ENCODE data around the gene TBC1D3E. TPM values are rescaled to one million over a fixed set of nuclear protein-coding genes. Genes with fewer than 3 reads are reported as not detected.
A peak's percentile ranks its signal among the peaks of the same experiment; 100 is the strongest.
"Not testable (repeated sequence)": the region's sequence is repeated elsewhere in the genome, so short reads cannot be mapped to it uniquely, and the experiment has no call there.

Gene TBC1D3E
- total RNA-seq (2021; ENCODE audit: unreplicated experiment) (not detected), Bru-seq, nascent RNA (not detected), BruChase-seq, experiment 1, labeled RNA remaining after a 6-hour chase (percentile 14 among the genes with signal in this experiment), BruChase-seq, experiment 2, labeled RNA remaining after a 2-hour chase (percentile 14 among the genes with signal in this experiment)
- polyA plus RNA-seq (2012): not detected in 2 replicates
- long read RNA-seq: 0 reads

- ATAC-seq; H3K9ac ChIP-seq (ENCODE audit: low read length); DNase-seq (ENCODE audit: low read depth, low spot score); H3K9me2 ChIP-seq (ENCODE audit: insufficient read depth); H3K9me3 ChIP-seq (ENCODE audit: control insufficient read depth in 1 of 2, insufficient read depth in 1 of 2, low read depth in 1 of 2, low read length in 2 of 2); CTCF ChIA-PET; H3K27ac ChIP-seq (ENCODE audit: low read depth, low read length); H3K79me2 ChIP-seq (ENCODE audit: insufficient read depth, low read length); H3K4me2 ChIP-seq (ENCODE audit: low read length); H3K27me3 ChIP-seq (ENCODE audit: insufficient read depth, low read length); H3K4me1 ChIP-seq (ENCODE audit: control insufficient read depth in 1 of 2, insufficient read depth in 2 of 2, low read length in 2 of 2); RAD21 ChIA-PET (ENCODE audit: low non-redundant PET in 1 of 2, low total read pairs in 2 of 2, uncharacterized antibody in 2 of 2, unreplicated experiment in 2 of 2); H3K36me3 ChIP-seq (ENCODE audit: control insufficient read depth in 1 of 2, insufficient read depth in 2 of 2, low read length in 2 of 2); H3K4me3 ChIP-seq (replicated peaks in 1 of 2; ENCODE audit: low read depth in 1 of 2, low read length in 2 of 2); H2AFZ ChIP-seq (ENCODE audit: low read depth, low read length, poor library complexity, severe bottlenecking); intact Hi-C loops (cut with micrococcal nuclease); POLR2A ChIA-PET; BruUV-seq (replicated peaks); H4K20me1 ChIP-seq (ENCODE audit: insufficient read depth): not testable (repeated sequence)
These were observed at the start of gene TBC1D3E for GRCh38 chr17:38127651-38128050. Gene TBC1D3E, plus strand, starts transcription at chr17:38127951. Its CDS starts 1,545 bp downstream, at chr17:38129496.

- H3K4me2 ChIP-seq (ENCODE audit: low read length); H3K4me3 ChIP-seq (replicated peaks in 1 of 2; ENCODE audit: low read depth in 1 of 2, low read length in 2 of 2); intact Hi-C loops (cut with micrococcal nuclease); H3K9me2 ChIP-seq (ENCODE audit: insufficient read depth); H3K27me3 ChIP-seq (ENCODE audit: insufficient read depth, low read length); H3K9me3 ChIP-seq (ENCODE audit: control insufficient read depth in 1 of 2, insufficient read depth in 1 of 2, low read depth in 1 of 2, low read length in 2 of 2); H3K79me2 ChIP-seq (ENCODE audit: insufficient read depth, low read length); RAD21 ChIA-PET (ENCODE audit: low non-redundant PET in 1 of 2, low total read pairs in 2 of 2, uncharacterized antibody in 2 of 2, unreplicated experiment in 2 of 2); H3K4me1 ChIP-seq (ENCODE audit: control insufficient read depth in 1 of 2, insufficient read depth in 2 of 2, low read length in 2 of 2); DNase-seq (ENCODE audit: low read depth, low spot score); POLR2A ChIA-PET; BruUV-seq (replicated peaks); H3K27ac ChIP-seq (ENCODE audit: low read depth, low read length); H2AFZ ChIP-seq (ENCODE audit: low read depth, low read length, poor library complexity, severe bottlenecking); H3K9ac ChIP-seq (ENCODE audit: low read length); CTCF ChIA-PET; H3K36me3 ChIP-seq (ENCODE audit: control insufficient read depth in 1 of 2, insufficient read depth in 2 of 2, low read length in 2 of 2); H4K20me1 ChIP-seq (ENCODE audit: insufficient read depth): not testable (repeated sequence)
- ATAC-seq: peak; percentile 92
These were observed 40.4 kb upstream of the TBC1D3E start for GRCh38 chr17:38087344-38087743.

GRCh38 chr17:38088120-38088519, 39.6 kb upstream of the TBC1D3E start:
- H3K27me3 ChIP-seq (ENCODE audit: insufficient read depth, low read length); ATAC-seq; BruUV-seq (replicated peaks); POLR2A ChIA-PET; H4K20me1 ChIP-seq (ENCODE audit: insufficient read depth); intact Hi-C loops (cut with micrococcal nuclease); CTCF ChIA-PET; H3K4me1 ChIP-seq (ENCODE audit: control insufficient read depth in 1 of 2, insufficient read depth in 2 of 2, low read length in 2 of 2); RAD21 ChIA-PET (ENCODE audit: low non-redundant PET in 1 of 2, low total read pairs in 2 of 2, uncharacterized antibody in 2 of 2, unreplicated experiment in 2 of 2); H3K9me2 ChIP-seq (ENCODE audit: insufficient read depth); H3K79me2 ChIP-seq (ENCODE audit: insufficient read depth, low read length); H3K27ac ChIP-seq (ENCODE audit: low read depth, low read length); H3K4me3 ChIP-seq (replicated peaks in 1 of 2; ENCODE audit: low read depth in 1 of 2, low read length in 2 of 2); H3K9me3 ChIP-seq (ENCODE audit: control insufficient read depth in 1 of 2, insufficient read depth in 1 of 2, low read depth in 1 of 2, low read length in 2 of 2); H3K36me3 ChIP-seq (ENCODE audit: control insufficient read depth in 1 of 2, insufficient read depth in 2 of 2, low read length in 2 of 2); DNase-seq (ENCODE audit: low read depth, low spot score); H3K9ac ChIP-seq (ENCODE audit: low read length); H3K4me2 ChIP-seq (ENCODE audit: low read length); H2AFZ ChIP-seq (ENCODE audit: low read depth, low read length, poor library complexity, severe bottlenecking): not testable (repeated sequence)

GRCh38 chr17:38094059-38094694, 33.6 kb upstream of the TBC1D3E start:
- POLR2A ChIA-PET; BruUV-seq (replicated peaks): not testable (repeated sequence)

More at GRCh38 chr17:38094059-38094694, 33.6 kb upstream of the TBC1D3E start:
- H3K9ac ChIP-seq (ENCODE audit: low read length); H3K27me3 ChIP-seq (ENCODE audit: insufficient read depth, low read length); H2AFZ ChIP-seq (ENCODE audit: low read depth, low read length, poor library complexity, severe bottlenecking); DNase-seq (ENCODE audit: low read depth, low spot score); H3K4me3 ChIP-seq (replicated peaks in 1 of 2; ENCODE audit: low read depth in 1 of 2, low read length in 2 of 2); H3K4me1 ChIP-seq (ENCODE audit: control insufficient read depth in 1 of 2, insufficient read depth in 2 of 2, low read length in 2 of 2); RAD21 ChIA-PET (ENCODE audit: low non-redundant PET in 1 of 2, low total read pairs in 2 of 2, uncharacterized antibody in 2 of 2, unreplicated experiment in 2 of 2); H3K9me3 ChIP-seq (ENCODE audit: control insufficient read depth in 1 of 2, insufficient read depth in 1 of 2, low read depth in 1 of 2, low read length in 2 of 2); H3K36me3 ChIP-seq (ENCODE audit: control insufficient read depth in 1 of 2, insufficient read depth in 2 of 2, low read length in 2 of 2); H3K9me2 ChIP-seq (ENCODE audit: insufficient read depth); intact Hi-C loops (cut with micrococcal nuclease); H3K27ac ChIP-seq (ENCODE audit: low read depth, low read length); H3K4me2 ChIP-seq (ENCODE audit: low read length); H4K20me1 ChIP-seq (ENCODE audit: insufficient read depth); H3K79me2 ChIP-seq (ENCODE audit: insufficient read depth, low read length); CTCF ChIA-PET: not testable (repeated sequence)
- peak; percentile 65 for ATAC-seq
